ENCODE measurements around the gene CCSER1. TPM values are rescaled to one million over a fixed set of nuclear protein-coding genes. Genes with fewer than 3 reads are reported as not detected.

Gene CCSER1
- total and polyA plus RNA-seq, 2 of the 8 experiments (the other 6 are each of a cell fraction or from before 2014, with no cell fraction given): 0.26 to 0.84 TPM

DNA sequence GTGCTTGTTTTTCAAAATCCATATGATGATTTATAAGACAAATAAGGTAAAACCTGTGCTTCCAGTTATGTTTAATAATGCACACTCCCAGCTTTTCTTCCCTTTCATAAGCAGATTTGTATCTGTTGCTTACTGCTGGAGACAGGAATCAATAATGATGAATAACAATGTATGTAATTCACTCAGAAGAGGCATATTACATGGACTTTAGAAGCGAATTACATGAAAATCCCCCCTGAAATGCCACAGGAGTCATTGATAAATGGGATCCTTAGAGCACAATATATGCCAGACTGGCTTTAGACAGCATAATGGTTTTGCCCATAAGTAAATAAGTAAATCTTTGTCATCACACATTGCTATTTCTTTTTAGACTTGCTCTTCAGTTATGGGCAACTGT, 892.3 kb downstream of the CCSER1 start:
- Histone ChIP-seq H4K8ac (ENCODE audit: extremely low read depth, insufficient read depth, low read length) (no peak overlapping the region), H3K23ac (ENCODE audit: insufficient read length) (no peak overlapping the region), H3K36me3 (ENCODE audit: control insufficient read depth in 2 of 4, insufficient read depth in 4 of 4, low read length in 3 of 4) (no peaks in the 10 kb centered on the region), H3K4me2 (ENCODE audit: insufficient read depth in 1 of 2, low read depth in 2 of 2, low read length in 2 of 2) (no peak overlapping the region), H4K5ac (ENCODE audit: insufficient read length, low read depth, low read length) (no peak overlapping the region), H3K27me3 (replicated peaks in 1 of 4; ENCODE audit: control insufficient read depth in 3 of 4, extremely low read depth in 1 of 4, insufficient read depth in 3 of 4, low read length in 3 of 4) (no peaks in the 10 kb centered on the region), H2BK5ac (ENCODE audit: low read depth, low read length) (no peak overlapping the region), H2BK20ac (ENCODE audit: low read length) (no peak overlapping the region), H2BK12ac (ENCODE audit: low read depth, low read length) (no peak overlapping the region), H2BK120ac (replicated peaks; ENCODE audit: low read depth, low read length) (no peak overlapping the region), H4K20me1 (replicated peaks in 1 of 2; ENCODE audit: control insufficient read depth in 1 of 2, insufficient read depth in 2 of 2, low read length in 2 of 2) (no peaks in the 10 kb centered on the region), H3K4me1 (replicated peaks in 1 of 4; ENCODE audit: control insufficient read depth in 3 of 4, insufficient read depth in 4 of 4, low read length in 3 of 4) (peaks cover 0 to 6% (median 0%) of the 10 kb centered on the region in 4 experiments; a peak in 1 of 7 replicates), H3K9ac (replicated peaks in 1 of 4; ENCODE audit: extremely low read depth in 1 of 4, low read depth in 3 of 4, low read length in 3 of 4) (no peak overlapping the region), H3K27ac (ENCODE audit: low read depth, low read length) (no peak overlapping the region), H3K18ac (ENCODE audit: extremely low read depth, low read length) (no peak overlapping the region), H3K9me3 (ENCODE audit: insufficient read depth in 2 of 2, low read depth in 1 of 2, low read length in 1 of 2) (no peaks in the 10 kb centered on the region), H2AK5ac (ENCODE audit: low read depth, low read length) (no peak overlapping the region), H3K23me2 (ENCODE audit: low read depth, low read length) (no peaks in the 10 kb centered on the region), H3K79me1 (ENCODE audit: low read depth, low read length) (no peaks in the 10 kb centered on the region), H3K79me2 (ENCODE audit: control insufficient read depth in 1 of 2, insufficient read depth in 2 of 2, low read length in 2 of 2) (no peaks in the 10 kb centered on the region), H3K56ac (replicated peaks; ENCODE audit: insufficient read length, low read depth, low read length) (no peak overlapping the region), H4K91ac (replicated peaks; ENCODE audit: insufficient read length, low read length) (no peak overlapping the region), H3K4ac (replicated peaks; ENCODE audit: insufficient read length, low read depth, low read length) (no peak overlapping the region), H2BK15ac (ENCODE audit: low read length) (no peak overlapping the region), H3K14ac (ENCODE audit: insufficient read length) (no peak overlapping the region), H3K4me3 (ENCODE audit: extremely low read depth in 1 of 4, insufficient read depth in 2 of 4, low read depth in 3 of 4, low read length in 4 of 4) (no peak overlapping the region), H2AFZ (ENCODE audit: low read length) (no peak overlapping the region)
- DNase-seq (ENCODE audit: low read depth in 1 of 2, low spot score in 2 of 2) (no peak), FAIRE-seq (no peak)
- TF ChIP-seq FOSL1 (IDR thresholded peaks at IDR 0.05; ENCODE audit: insufficient read depth, low read depth, low read length): no peak
- no peak for TF ChIP-seq ATF2 (IDR thresholded peaks at IDR 0.05; ENCODE audit: low read length)
- TF ChIP-seq CEBPB (IDR thresholded peaks at IDR 0.05; ENCODE audit: low read depth, low read length): no peak
- no peak for TF ChIP-seq CREB1 (IDR thresholded peaks at IDR 0.05)
- CTCF ChIA-PET (ENCODE audit: partially characterized antibody): no interaction called here
- WGBS, 2 experiments (ENCODE audit: extremely low coverage in 1 of 2, insufficient coverage in 1 of 2, insufficient read length in 1 of 2, insufficient replicate concordance in 2 of 2, low coverage in 1 of 2, low lambda C conversion rate in 2 of 2, missing lambda C conversion rate in 1 of 2): 84% methylated on average over 1 of the region's 1 CpG; no CpG with 5 or more reads in 1 of the 2 experiments
- POLR2A ChIA-PET (ENCODE audit: partially characterized antibody): no interaction called here
